Activated T-cell treated with anti-CD3 and anti-CD28 coated beads, Interleukin-2, amount 50 U/mL, for 24 hours (primary cell): ENCODE measurements around the gene ZNF438.

Source experiments
- DNase-seq: peaks from one replicate; pipeline ENCODE4 v3.0.0-alpha.2; 2020
- H3K27ac Mint-ChIP-seq: 2 replicates; pipeline ENCODE4 v1.8.0; 2020; ENCODE audit warnings: mild to moderate bottlenecking, mixed read lengths
- H3K27me3 Mint-ChIP-seq: 2 replicates; pipeline ENCODE4 v1.8.0; 2020; ENCODE audit warnings: mixed read lengths
- H3K36me3 Mint-ChIP-seq: 2 replicates; pipeline ENCODE4 v1.8.0; 2020; ENCODE audit warnings: low read depth, mixed read lengths
- H3K4me1 Mint-ChIP-seq: 2 replicates; pipeline ENCODE4 v1.8.0; 2020; ENCODE audit warnings: low read depth, mixed read lengths
- H3K4me3 Mint-ChIP-seq: 2 replicates; pipeline ENCODE4 v1.8.0; 2020; ENCODE audit warnings: mild to moderate bottlenecking, moderate library complexity, mixed read lengths
- H3K9me3 Mint-ChIP-seq: 2 replicates; pipeline ENCODE4 v1.8.0; 2020; ENCODE audit warnings: mixed read lengths

The ZNF438 gene

DNA sequence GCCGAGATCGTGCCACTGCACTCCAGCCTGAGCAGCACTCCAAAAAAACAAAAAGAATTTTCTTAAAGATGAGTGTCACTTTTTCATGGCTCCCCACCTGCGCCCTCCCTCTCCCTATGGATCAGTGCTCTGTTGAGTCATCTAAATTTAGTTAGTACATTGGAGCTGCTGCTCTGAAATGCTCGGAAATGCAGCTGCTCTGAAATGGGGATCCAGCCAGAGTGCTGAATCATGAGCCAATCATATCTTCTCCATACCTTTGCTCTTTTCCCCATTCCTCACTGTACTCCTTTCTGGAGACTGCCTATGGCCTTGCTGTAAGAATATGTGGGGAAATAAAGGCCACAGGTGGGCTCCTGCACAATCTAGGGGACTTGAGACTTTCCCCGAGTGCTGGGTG, 188.8 kb downstream of the ZNF438 start:
- Mint-ChIP-seq H3K36me3 (no peaks in the 10 kb centered on the region), H3K27me3 (no peaks in the 10 kb centered on the region), H3K4me1 (no peaks in the 10 kb centered on the region), H3K4me3 (no peak overlapping the region), H3K9me3 (no peaks in the 10 kb centered on the region), H3K27ac (no peak overlapping the region)
- DNase-seq, result no peak

DNA sequence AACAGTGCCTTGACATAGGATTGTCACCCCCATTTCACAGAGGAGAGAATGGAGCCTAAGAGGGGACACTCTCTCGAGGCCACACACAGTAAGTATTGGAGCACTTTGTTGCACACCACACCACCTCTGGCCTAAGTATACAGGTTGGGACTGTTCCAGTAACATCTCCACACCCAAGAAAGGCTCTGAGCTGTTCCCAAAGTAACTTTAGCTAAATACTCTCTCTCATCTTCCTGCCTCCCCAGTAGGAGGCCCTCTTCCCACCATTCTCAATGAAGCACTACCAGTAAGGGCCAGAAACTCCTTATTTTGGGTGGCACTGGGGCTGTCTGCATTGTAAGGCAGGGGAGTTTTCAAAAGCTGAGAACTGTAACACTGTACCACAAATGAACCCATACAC, 189.5 kb downstream of the ZNF438 start:
- H3K27me3 Mint-ChIP-seq, result no peaks in the 10 kb centered on the region
- no peak for DNase-seq
- H3K9me3 Mint-ChIP-seq, result no peaks in the 10 kb centered on the region
- H3K4me1 Mint-ChIP-seq, result no peaks in the 10 kb centered on the region
- H3K27ac Mint-ChIP-seq, result no peak overlapping the region
- H3K36me3 Mint-ChIP-seq, result no peaks in the 10 kb centered on the region
- H3K4me3 Mint-ChIP-seq, result no peak overlapping the region

DNA sequence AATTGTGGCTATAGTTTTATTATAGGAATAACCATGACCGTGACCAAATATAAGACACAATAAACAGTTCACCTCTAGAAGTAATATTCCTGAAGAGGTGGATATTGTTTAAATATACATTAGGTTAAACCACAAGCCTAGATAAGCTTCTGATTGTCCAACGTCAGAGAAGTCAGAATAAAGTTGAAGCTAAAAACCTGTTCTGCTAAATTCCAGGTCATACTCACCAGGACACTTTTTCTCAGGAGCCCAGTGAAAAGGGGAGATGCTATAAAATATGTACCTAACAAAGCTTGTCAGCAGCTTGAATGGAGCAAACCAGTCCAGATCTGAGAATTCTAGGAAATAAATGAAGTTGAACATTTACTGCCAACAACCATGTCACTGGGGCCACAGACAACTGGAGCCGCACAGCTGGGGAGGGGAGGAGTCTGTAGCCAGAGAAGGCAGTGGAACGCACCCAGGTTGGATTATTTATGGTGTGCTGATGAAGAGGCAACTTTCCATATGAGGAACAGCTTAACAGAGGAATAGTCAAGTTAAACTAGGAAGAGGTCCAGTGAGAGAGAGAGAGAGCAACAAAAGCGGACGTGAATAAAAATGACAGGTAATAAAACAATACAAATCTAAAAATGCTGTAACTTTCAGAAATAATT, 191.1 kb downstream of the ZNF438 start:
- Mint-ChIP-seq H3K27ac (no peak overlapping the region), H3K9me3 (no peaks in the 10 kb centered on the region), H3K4me3 (no peak overlapping the region), H3K27me3 (no peaks in the 10 kb centered on the region), H3K4me1 (no peaks in the 10 kb centered on the region), H3K36me3 (no peaks in the 10 kb centered on the region)
- no peak for DNase-seq

DNA sequence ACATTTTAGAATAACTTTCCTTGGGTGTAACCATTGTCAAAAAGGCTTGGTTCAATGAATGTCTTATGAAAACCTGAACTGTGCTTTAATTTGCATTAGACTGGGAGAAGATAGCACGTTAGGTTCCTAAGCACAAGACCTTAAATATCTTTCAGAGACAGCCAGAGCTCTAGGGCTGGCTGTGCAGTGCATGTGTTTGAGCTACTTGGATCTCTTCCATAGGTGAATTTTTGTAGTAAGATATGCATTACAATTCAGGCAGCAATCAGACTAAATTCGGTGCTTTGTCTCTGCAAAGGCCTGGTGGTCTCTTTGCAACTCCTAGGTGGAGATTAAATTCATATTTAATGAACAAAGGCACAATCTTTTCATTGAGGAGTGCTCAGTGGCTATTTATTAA, 192.0 kb downstream of the ZNF438 start:
- Mint-ChIP-seq H3K4me3 (no peak overlapping the region), H3K4me1 (no peaks in the 10 kb centered on the region), H3K27me3 (no peaks in the 10 kb centered on the region), H3K9me3 (no peaks in the 10 kb centered on the region), H3K27ac (no peak overlapping the region), H3K36me3 (no peaks in the 10 kb centered on the region)
- no peak for DNase-seq

DNA sequence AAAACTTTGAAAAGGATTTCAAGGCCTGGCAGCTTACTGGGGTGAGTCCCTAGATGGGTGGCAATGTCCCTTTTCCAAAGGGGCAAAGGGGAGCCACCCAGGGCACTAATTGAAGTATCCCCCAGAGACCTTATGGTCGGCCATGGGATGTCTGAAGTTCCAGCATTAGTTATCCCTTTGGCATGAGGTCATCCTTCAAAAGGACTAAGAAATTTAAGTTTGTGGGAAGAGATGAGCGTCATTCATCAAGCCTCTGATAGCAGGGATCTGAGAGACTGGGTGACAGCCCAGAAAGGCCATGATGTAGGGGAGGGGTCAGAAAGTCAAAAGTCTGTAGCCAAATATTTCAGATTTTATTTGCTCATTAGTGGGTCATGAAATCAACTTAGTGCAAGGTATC, 195.3 kb downstream of the ZNF438 start:
- Mint-ChIP-seq H3K36me3 (no peaks in the 10 kb centered on the region), H3K4me3 (no peak overlapping the region), H3K27ac (no peak overlapping the region), H3K27me3 (no peaks in the 10 kb centered on the region), H3K4me1 (no peaks in the 10 kb centered on the region), H3K9me3 (no peaks in the 10 kb centered on the region)
- no peak for DNase-seq

DNA sequence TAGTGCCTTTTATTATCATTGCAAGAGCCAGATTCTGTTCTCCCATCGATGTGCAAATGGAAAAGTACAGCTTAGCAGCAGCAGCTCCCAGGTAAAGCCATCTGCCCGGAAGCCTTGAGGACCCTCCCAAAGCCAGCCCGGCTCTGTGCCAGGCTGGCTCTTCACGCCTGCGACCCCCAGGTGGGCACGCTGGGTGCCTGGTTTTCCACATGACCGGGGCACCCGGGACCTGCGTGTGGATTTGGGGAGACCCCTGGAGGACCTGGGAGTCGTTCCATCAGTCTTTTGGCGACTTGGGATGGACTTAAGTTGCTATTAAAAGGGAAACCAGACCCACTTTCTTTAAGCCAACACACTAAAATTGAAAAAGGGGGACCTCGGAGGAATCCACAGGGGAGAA, 196.5 kb downstream of the ZNF438 start:
- no peaks in the 10 kb centered on the region for H3K27me3 Mint-ChIP-seq
- H3K9me3 Mint-ChIP-seq, result no peaks in the 10 kb centered on the region
- no peaks in the 10 kb centered on the region for H3K4me1 Mint-ChIP-seq
- H3K27ac Mint-ChIP-seq, result no peak overlapping the region
- no peaks in the 10 kb centered on the region for H3K36me3 Mint-ChIP-seq
- no peak for DNase-seq
- H3K4me3 Mint-ChIP-seq, result no peak overlapping the region

DNA sequence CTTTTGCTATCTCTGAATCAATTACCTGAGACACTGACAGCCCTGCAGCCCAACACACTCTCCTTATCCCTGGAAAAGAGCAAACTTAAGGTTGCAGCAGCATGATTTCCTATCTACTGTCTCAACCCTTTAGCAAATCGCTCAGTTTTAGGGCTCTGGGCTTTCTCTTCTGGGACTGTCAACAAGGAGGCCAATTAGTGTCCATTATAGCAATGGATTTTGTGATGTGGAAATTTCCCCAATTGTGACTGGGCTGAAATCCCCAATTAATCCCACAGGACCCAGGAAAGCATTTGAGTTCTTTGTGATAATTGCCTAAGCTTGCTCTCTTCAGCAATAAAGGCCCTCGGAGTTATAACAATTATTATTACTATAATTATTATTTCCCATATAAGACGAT, 197.0 kb downstream of the ZNF438 start:
- Mint-ChIP-seq H3K9me3 (no peaks in the 10 kb centered on the region), H3K27me3 (no peaks in the 10 kb centered on the region), H3K36me3 (no peaks in the 10 kb centered on the region), H3K4me1 (no peaks in the 10 kb centered on the region), H3K4me3 (no peak overlapping the region), H3K27ac (no peak overlapping the region)
- no peak for DNase-seq

DNA sequence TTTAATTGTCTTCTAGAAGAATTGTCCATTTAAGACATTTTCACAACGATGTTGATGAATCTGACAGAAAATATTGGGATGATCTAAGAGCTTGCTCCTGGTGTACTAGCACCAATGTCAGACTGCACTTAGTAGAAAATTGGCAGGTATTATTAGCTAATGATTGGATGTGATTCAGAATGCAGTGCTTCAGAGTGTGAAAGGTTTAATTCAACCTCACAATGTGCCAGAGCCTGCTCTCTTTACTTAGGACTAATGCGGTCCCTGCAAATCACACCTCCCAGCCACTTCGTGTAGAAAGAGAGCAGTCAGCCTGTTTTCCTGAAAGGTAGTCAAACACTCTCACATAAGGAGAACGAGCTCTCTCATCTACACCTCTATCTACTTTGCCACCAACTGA, 197.5 kb downstream of the ZNF438 start:
- Mint-ChIP-seq H3K4me3 (no peak overlapping the region), H3K27me3 (no peaks in the 10 kb centered on the region), H3K4me1 (no peaks in the 10 kb centered on the region), H3K9me3 (no peaks in the 10 kb centered on the region), H3K36me3 (no peaks in the 10 kb centered on the region), H3K27ac (no peak overlapping the region)
- DNase-seq, result no peak

DNA sequence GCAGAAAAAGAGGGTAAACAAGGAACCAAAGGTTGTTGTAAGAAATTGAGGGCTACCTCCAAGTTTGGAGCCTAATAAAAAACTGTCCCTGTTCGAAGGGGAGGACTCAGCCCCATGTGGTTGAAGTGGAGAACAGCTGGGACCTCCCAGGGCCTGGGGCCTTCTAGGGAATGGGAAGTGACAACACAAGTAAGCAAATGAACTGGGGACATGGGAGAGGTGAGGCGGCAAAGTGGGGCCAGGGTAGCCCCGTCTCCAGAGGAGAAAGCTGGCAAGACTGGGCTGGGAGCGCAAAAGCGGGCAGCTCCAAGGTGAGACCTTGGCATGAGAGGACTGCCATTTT, 198.1 kb downstream of the ZNF438 start:
- H3K4me3 Mint-ChIP-seq, result no peak overlapping the region
- no peak overlapping the region for H3K27ac Mint-ChIP-seq
- H3K4me1 Mint-ChIP-seq, result no peaks in the 10 kb centered on the region
- H3K9me3 Mint-ChIP-seq, result no peaks in the 10 kb centered on the region
- DNase-seq, result no peak
- no peaks in the 10 kb centered on the region for H3K27me3 Mint-ChIP-seq
- H3K36me3 Mint-ChIP-seq, result no peaks in the 10 kb centered on the region

DNA sequence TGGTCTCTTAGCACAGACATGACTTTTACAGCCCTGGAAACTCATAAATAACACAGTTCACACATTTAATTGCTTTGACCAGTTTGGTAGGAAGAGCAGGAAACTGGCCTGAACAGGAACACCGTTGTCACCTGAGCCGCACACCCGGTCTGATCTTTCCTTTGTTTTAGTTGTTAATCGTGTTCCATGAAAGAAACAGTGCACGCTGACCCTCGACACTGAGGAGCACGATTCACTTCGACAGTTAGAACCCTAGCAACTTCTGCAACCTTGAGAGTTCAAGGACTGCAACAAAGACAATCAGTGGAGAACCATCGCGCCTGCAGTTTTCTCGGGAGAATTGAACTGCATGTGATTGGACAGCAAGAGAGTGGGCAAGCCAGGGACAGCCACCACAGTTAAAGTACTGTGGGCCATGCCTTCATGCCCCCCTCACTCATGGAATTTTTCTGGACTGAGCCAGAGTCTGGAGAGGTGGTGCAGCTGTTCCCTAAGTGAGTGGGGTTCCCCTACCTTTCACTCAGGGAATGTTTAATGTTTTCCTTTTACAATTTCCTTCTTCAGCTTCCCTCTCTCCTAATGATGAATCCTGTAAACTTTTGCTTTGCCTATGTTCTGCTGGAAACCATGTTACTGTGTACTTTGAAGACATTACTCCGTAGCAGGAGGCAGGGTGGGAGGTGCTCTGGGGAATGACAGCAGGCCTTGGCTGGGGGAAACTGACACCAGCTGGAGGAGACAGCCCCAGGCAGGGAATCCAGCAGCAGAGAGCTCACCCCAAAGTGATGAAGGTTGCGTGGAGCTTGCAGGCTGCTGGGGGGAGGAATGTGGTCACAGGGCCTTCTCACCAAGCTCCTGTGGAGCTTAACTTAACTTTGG, 198.7 kb downstream of the ZNF438 start:
- Mint-ChIP-seq H3K27ac (no peak overlapping the region), H3K4me3 (no peak overlapping the region), H3K4me1 (no peaks in the 10 kb centered on the region), H3K27me3 (no peaks in the 10 kb centered on the region), H3K36me3 (no peaks in the 10 kb centered on the region), H3K9me3 (no peaks in the 10 kb centered on the region)
- DNase-seq, result no peak

DNA sequence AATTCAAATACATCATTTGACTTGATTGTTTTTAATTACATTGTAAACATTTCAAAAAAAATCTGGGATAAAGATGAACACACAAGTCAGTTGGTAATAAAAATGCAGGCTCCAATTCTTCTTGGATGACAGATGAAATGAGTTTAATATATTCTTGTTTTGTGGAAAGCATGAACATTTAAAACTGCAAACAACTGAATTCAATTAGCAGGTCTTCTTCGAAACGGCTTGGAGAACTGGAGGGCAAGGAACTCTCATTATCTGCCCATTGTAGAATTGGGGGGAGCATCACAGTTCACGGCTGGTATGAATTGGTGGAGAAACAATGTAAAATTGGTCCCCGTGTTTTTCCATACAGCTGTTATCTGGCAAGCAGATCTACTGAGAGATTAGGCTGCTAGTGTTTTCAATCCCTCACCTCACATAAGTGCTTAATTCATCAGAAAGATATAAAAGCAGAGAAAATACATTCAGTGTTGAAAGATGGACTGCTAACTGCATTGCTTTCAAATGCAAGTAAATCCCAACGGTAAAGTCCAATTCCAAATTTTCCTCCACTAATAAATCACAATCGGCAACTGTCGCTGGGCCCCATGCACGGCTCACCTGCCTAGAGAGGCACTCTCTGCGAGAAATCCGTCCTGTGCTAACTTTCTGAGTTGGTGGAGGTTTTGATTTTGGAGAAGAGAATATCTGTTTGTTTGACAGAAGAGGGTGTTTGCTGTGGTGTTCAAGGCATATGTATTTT, 199.5 kb downstream of the ZNF438 start:
- no peak for DNase-seq
- H3K27me3 Mint-ChIP-seq, result no peaks in the 10 kb centered on the region
- no peaks in the 10 kb centered on the region for H3K9me3 Mint-ChIP-seq
- H3K36me3 Mint-ChIP-seq, result no peaks in the 10 kb centered on the region
- no peak overlapping the region for H3K27ac Mint-ChIP-seq
- no peaks in the 10 kb centered on the region for H3K4me1 Mint-ChIP-seq
- no peak overlapping the region for H3K4me3 Mint-ChIP-seq

DNA sequence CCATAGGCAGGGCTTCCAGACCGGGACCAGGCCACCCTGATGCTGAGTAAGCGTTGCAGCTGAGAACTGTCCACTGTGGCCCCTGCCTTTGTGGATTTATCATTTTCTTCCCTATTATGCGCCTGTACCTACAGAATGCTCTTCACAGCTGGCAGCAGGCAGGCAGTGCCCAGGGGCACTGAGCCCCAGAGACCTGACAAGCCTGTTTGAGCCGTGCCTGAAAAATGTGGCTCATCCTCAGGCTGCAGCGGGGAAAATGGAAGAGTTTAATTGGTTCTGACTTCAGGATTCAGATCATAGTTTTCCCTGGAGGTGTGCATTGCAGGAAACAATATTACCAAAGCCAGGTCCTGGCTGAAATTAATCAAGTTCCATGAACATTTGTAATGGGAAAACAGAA, 200.2 kb downstream of the ZNF438 start:
- Mint-ChIP-seq H3K9me3 (no peaks in the 10 kb centered on the region), H3K36me3 (no peaks in the 10 kb centered on the region), H3K27ac (no peak overlapping the region), H3K4me1 (no peaks in the 10 kb centered on the region), H3K4me3 (no peak overlapping the region), H3K27me3 (no peaks in the 10 kb centered on the region)
- no peak for DNase-seq

DNA sequence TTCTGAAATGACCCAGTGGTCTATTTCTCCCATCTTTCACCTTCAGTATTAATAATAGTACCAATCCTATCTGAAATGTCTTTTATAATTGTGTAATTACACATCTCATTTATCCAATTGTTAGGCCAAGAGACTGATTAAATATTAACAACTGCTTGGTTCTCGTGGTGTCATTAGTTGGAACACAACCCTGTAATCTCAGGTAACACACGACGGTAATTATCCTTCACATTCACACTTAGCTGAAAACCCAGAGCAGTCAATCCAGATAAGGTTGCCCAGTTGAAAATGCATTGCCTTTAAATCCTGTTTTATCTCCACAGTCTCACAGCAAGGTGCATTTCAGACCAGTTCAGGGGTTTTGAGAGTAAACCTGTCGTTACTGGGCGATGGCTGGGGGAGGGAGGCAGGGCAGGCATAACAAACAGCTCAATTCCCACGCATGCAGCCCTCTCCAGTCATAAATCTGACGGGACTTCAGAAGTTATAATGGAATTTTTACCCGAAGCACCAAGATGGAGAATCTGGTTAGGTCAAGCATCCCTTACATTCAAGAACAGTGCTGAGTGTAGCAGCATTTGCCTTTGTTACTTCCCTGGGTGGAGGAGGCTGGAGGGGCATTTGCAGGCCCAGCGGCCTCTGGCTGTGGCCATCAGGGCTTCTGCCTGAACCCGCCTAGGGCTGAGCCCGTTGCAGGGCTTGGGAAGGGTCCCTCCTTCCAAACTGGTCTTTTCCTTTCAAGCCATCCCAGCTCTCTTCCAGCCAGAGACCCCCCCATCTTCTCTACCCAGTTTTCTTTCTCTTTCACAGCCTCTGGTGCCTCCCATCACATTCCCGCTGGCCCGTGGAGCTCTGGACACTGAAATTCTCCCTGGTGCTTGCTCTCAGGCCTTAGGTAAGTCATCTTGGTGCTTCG, 201.1 kb downstream of the ZNF438 start:
- Mint-ChIP-seq H3K27ac (no peak overlapping the region), H3K36me3 (no peaks in the 10 kb centered on the region), H3K9me3 (no peaks in the 10 kb centered on the region), H3K4me3 (no peak overlapping the region), H3K4me1 (no peaks in the 10 kb centered on the region), H3K27me3 (no peaks in the 10 kb centered on the region)
- DNase-seq, result no peak

DNA sequence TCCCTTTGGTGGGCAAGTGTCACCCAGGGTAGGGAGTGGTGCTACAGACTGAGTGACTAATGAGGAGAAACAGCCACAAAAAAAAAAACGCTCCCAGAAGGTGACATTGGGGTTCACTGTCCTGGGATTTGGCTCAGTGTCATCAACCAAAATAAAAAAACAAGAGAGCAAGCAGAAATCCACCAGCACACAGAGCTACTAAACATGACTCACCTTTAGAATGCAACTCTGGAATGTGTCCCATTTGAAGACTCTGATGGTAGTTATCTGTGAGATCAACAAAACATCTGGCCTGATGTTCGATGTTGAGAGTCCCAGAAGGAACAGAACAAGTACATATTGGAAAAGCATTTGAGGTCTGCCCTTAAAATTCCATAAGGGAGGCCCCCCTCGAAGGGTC, 201.8 kb downstream of the ZNF438 start:
- no peaks in the 10 kb centered on the region for H3K4me1 Mint-ChIP-seq

More for the DNA sequence above, 201.8 kb downstream of the ZNF438 start:
- Mint-ChIP-seq H3K4me3 (no peak overlapping the region), H3K27me3 (no peaks in the 10 kb centered on the region), H3K9me3 (no peaks in the 10 kb centered on the region), H3K36me3 (no peaks in the 10 kb centered on the region), H3K27ac (no peak overlapping the region)
- no peak for DNase-seq
